Spleen (tissue), 7 donors: ENCODE measurements around the gene TMEM243.

Experiments
- POLR2AphosphoS5 ChIP-seq, 3 donors: sonication (generic); formaldehyde crosslinking; IDR thresholded peaks; one replicate each; pipeline ENCODE4 v1.5.1; 2017; ENCODE audit warnings: antibody characterized with exemption in 3 of 3
- TF ChIP-seq, protein P1 (sequence below), 11 experiments: fragments of 200-600 bp in 7 of 11; fragments of 450-650 bp in 4 of 11; sonication (generic) in 4 of 11; IDR thresholded peaks in 8 of 11; conservative IDR thresholded peaks in 3 of 11; 1 replicate in 7 of 11; 2 replicates in 4 of 11; pipeline versions ENCODE4 v1.4.0 to v1.8.0; 2016 to 2021; ENCODE audit warnings: antibody characterized with exemption in 11 of 11, inconsistent platforms in 4 of 11, mild to moderate bottlenecking in 1 of 11
- donor health status: DM: no; HTN: no; CAD: no; lungs with moderate emphysema.
- donor health status: DM: no; HTN: no; CAD: no.
- donor health status: DM: no; HTN: no; CAD: no.

DNA sequence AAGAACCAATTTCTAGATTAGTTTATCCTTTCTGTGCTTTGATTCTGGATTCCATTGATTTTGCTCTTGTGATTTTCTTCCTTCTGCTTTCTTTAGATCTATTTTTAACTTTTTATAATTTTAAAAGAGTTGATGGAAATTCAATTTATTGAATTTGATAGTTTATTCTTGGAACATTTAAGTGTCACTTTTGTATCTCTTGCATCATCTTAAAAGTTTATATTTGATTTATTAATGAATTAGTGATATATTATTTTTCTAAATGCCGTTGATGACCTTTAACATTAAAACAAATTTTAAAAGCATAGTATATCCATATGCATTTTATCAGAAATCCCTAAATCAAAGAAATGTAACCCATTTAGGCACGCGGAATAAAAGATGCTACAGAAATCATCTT, 40.4 kb downstream of the TMEM243 start:
- no peak for TF ChIP-seq POLR2AphosphoS5 (IDR thresholded peaks at IDR 0.05)
- TF ChIP-seq, protein P1, sequence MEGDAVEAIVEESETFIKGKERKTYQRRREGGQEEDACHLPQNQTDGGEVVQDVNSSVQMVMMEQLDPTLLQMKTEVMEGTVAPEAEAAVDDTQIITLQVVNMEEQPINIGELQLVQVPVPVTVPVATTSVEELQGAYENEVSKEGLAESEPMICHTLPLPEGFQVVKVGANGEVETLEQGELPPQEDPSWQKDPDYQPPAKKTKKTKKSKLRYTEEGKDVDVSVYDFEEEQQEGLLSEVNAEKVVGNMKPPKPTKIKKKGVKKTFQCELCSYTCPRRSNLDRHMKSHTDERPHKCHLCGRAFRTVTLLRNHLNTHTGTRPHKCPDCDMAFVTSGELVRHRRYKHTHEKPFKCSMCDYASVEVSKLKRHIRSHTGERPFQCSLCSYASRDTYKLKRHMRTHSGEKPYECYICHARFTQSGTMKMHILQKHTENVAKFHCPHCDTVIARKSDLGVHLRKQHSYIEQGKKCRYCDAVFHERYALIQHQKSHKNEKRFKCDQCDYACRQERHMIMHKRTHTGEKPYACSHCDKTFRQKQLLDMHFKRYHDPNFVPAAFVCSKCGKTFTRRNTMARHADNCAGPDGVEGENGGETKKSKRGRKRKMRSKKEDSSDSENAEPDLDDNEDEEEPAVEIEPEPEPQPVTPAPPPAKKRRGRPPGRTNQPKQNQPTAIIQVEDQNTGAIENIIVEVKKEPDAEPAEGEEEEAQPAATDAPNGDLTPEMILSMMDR (IDR thresholded peaks at IDR 0.05 in 8 of 11, conservative IDR thresholded peaks at IDR 0.05 in 3 of 11), result no peak
